SK-N-SH treated with all-trans-retinoic acid at 6 μM for 48 hours (cell line): ENCODE data around the gene PDE4B.

Source experiments
- ATAC-seq: fragments of 200-7000 bp; cut with Tn5 transposase; 3 replicates; pipeline ENCODE4 v1.9.1; 2020; ENCODE audit warnings: mild to moderate bottlenecking, moderate library complexity
- ARNTL ChIP-seq: fragments of 450-650 bp; formaldehyde crosslinking; IDR thresholded peaks from 2 replicates; pipeline ENCODE4 v1.5.0; 2020; ENCODE audit warnings: low read depth, mild to moderate bottlenecking, moderate library complexity, borderline replicate concordance
- CREB5 ChIP-seq: fragments of 250-450 bp; sonication (Bioruptor Pico); IDR thresholded peaks from 2 replicates; pipeline ENCODE4 v1.5.1; 2020; ENCODE audit warnings: low read depth, mild to moderate bottlenecking, moderate library complexity
- CSDC2 ChIP-seq: fragments of 250-450 bp; sonication (Bioruptor Pico); IDR thresholded peaks from 2 replicates; pipeline ENCODE4 v1.5.0; 2020; ENCODE audit warnings: mild to moderate bottlenecking, moderate library complexity
- CSRNP3 ChIP-seq: fragments of 250-450 bp; sonication (Bioruptor Pico); IDR thresholded peaks from 2 replicates; pipeline ENCODE4 v1.5.1; 2021; ENCODE audit warnings: mild to moderate bottlenecking, moderate library complexity
- ESRRG ChIP-seq: fragments of 250-450 bp; sonication (Bioruptor Pico); IDR thresholded peaks from 2 replicates; pipeline ENCODE4 v1.6.1; 2021; ENCODE audit warnings: mild to moderate bottlenecking
- GLIS3 ChIP-seq: fragments of 250-450 bp; sonication (Bioruptor Pico); IDR thresholded peaks from 2 replicates; pipeline ENCODE4 v1.5.0; 2020; ENCODE audit warnings: mild to moderate bottlenecking, moderate library complexity
- ISL1 ChIP-seq: fragments of 250-450 bp; sonication (Bioruptor Pico); IDR thresholded peaks from 2 replicates; pipeline ENCODE4 v2.1.2; 2022; ENCODE audit warnings: mild to moderate bottlenecking, moderate library complexity
- OSR1 ChIP-seq: fragments of 250-450 bp; sonication (Bioruptor Pico); IDR thresholded peaks from 2 replicates; pipeline ENCODE4 v1.8.0; 2022; ENCODE audit warnings: moderate library complexity, mild to moderate bottlenecking, inconsistent platforms
- PATZ1 ChIP-seq: fragments of 250-450 bp; sonication (Bioruptor Pico); IDR thresholded peaks from 2 replicates; pipeline ENCODE4 v1.8.0; 2020; ENCODE audit warnings: mild to moderate bottlenecking, moderate library complexity, borderline replicate concordance
- POU6F1 ChIP-seq: fragments of 250-450 bp; sonication (Bioruptor Pico); IDR thresholded peaks from 2 replicates; pipeline ENCODE4 v1.8.0; 2021; ENCODE audit warnings: low read depth, mild to moderate bottlenecking, moderate library complexity, borderline replicate concordance
- RARB ChIP-seq: fragments of 250-450 bp; sonication (Bioruptor Pico); IDR thresholded peaks from 2 replicates; pipeline ENCODE4 v1.8.0; 2021; ENCODE audit warnings: mild to moderate bottlenecking, moderate library complexity
- SNAI2 ChIP-seq: fragments of 250-450 bp; sonication (Bioruptor Pico); IDR thresholded peaks from 2 replicates; pipeline ENCODE4 v1.5.0; 2020; ENCODE audit warnings: mild to moderate bottlenecking, moderate library complexity
- TCF4 ChIP-seq: fragments of 250-450 bp; sonication (Bioruptor Pico); IDR thresholded peaks from 2 replicates; pipeline ENCODE4 v1.8.0; 2021; ENCODE audit warnings: mild to moderate bottlenecking, moderate library complexity, borderline replicate concordance
- TOX ChIP-seq: fragments of 250-450 bp; sonication (Bioruptor Pico); IDR thresholded peaks from 2 replicates; pipeline ENCODE4 v1.8.0; 2021; ENCODE audit warnings: mild to moderate bottlenecking, moderate library complexity, borderline replicate concordance
- TSHZ2 ChIP-seq: fragments of 250-450 bp; sonication (Bioruptor Pico); IDR thresholded peaks from 2 replicates; pipeline ENCODE4 v1.5.0; 2020; ENCODE audit warnings: mild to moderate bottlenecking, moderate library complexity
- ZC3H10 ChIP-seq: fragments of 250-450 bp; sonication (Bioruptor Pico); IDR thresholded peaks from 2 replicates; pipeline ENCODE4 v1.5.1; 2021; ENCODE audit warnings: mild to moderate bottlenecking, moderate library complexity
- ZFP3 ChIP-seq: fragments of 250-450 bp; sonication (Bioruptor Pico); IDR thresholded peaks from 2 replicates; pipeline ENCODE4 v1.5.0; 2020; ENCODE audit warnings: mild to moderate bottlenecking, moderate library complexity
- ZFP30 ChIP-seq: fragments of 450-650 bp; formaldehyde crosslinking; IDR thresholded peaks from 2 replicates; pipeline ENCODE4 v1.5.0; 2022; ENCODE audit warnings: mild to moderate bottlenecking, moderate library complexity
- ZNF565 ChIP-seq: fragments of 450-650 bp; formaldehyde crosslinking; conservative IDR thresholded peaks from 2 replicates; pipeline ENCODE4 v1.5.0; 2020; ENCODE audit warnings: low read depth, mild to moderate bottlenecking, moderate library complexity
- ZNF70 ChIP-seq: fragments of 450-650 bp; formaldehyde crosslinking; IDR thresholded peaks from 2 replicates; pipeline ENCODE4 v1.5.0; 2020; ENCODE audit warnings: mild to moderate bottlenecking, moderate library complexity
- ZNF8 ChIP-seq: fragments of 450-650 bp; formaldehyde crosslinking; IDR thresholded peaks from 2 replicates; pipeline ENCODE4 v1.5.0; 2020; ENCODE audit warnings: mild to moderate bottlenecking, moderate library complexity

PDE4B gene

GRCh38 chr1:66312271-66312990, 519.7 kb downstream of the PDE4B start:
- ATAC-seq, result no peak
- TF ChIP-seq ARNTL (CRISPR knock-in tag) (no peak), POU6F1 (CRISPR knock-in tag) (no peak), ZNF8 (CRISPR knock-in tag) (no peak), ISL1 (CRISPR knock-in tag) (no peak), TSHZ2 (CRISPR knock-in tag) (no peak), CSRNP3 (CRISPR knock-in tag) (no peak), TCF4 (CRISPR knock-in tag) (no peak), CREB5 (CRISPR knock-in tag) (no peak), ZNF70 (CRISPR knock-in tag) (no peak), ZFP30 (CRISPR knock-in tag) (no peak), ZFP3 (CRISPR knock-in tag) (no peak), ESRRG (CRISPR knock-in tag) (no peak), SNAI2 (CRISPR knock-in tag) (no peak), OSR1 (CRISPR knock-in tag) (no peak), PATZ1 (CRISPR knock-in tag) (no peak), GLIS3 (CRISPR knock-in tag) (no peak), TOX (CRISPR knock-in tag) (no peak), RARB (CRISPR knock-in tag) (no peak), ZC3H10 (CRISPR knock-in tag) (no peak), ZNF565 (no peak)

GRCh38 chr1:66313429-66313828, 520.7 kb downstream of the PDE4B start:
- no peak for ATAC-seq
- TF ChIP-seq OSR1 (CRISPR knock-in tag), result no peak
- no peak for TF ChIP-seq CREB5 (CRISPR knock-in tag)
- no peak for TF ChIP-seq ESRRG (CRISPR knock-in tag)
- TF ChIP-seq CSRNP3 (CRISPR knock-in tag), result no peak
- no peak for TF ChIP-seq ISL1 (CRISPR knock-in tag)
- no peak for TF ChIP-seq POU6F1 (CRISPR knock-in tag)
- TF ChIP-seq ZNF8 (CRISPR knock-in tag), result no peak
- no peak for TF ChIP-seq CSDC2 (CRISPR knock-in tag)
- TF ChIP-seq GLIS3 (CRISPR knock-in tag), result no peak
- TF ChIP-seq TOX (CRISPR knock-in tag), result no peak
- TF ChIP-seq RARB (CRISPR knock-in tag), result no peak
- TF ChIP-seq ZC3H10 (CRISPR knock-in tag), result no peak
- TF ChIP-seq, all 23 proteins: peak for 0
